GM21825 (cell line): ENCODE measurements around the gene TENT5D.
"Not testable (repeated sequence)": the region's sequence is repeated elsewhere in the genome, so short reads cannot be mapped to it uniquely, and the experiment has no call there.

Experiments
- ATAC-seq: cut with Tn5 transposase; IDR thresholded peaks from one replicate; pipeline ENCODE4 v1.9.1; 2021; ENCODE audit warnings: mild to moderate bottlenecking, moderate library complexity; ENCODE audit not compliant: unreplicated experiment

Gene TENT5D

DNA sequence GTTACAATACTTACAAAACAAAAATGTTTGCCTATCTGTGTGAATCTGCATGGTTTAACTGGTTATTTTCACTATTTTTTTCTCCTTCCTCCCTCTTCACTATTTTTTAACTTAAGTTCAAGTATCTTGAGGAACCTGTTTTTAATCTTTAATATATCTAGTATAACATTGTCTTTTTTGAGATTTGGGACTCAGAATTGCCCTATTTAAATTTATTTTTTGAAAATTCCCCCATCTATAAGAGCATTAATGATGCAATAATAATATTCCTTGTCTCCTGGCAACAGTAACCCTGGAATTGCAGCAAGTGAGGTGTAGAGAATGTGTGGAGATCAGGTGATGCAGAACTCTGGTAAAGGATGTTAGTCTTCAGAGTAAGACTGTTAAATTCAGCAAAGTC lies at the start of gene TENT5D:
TENT5D (plus strand) TSS at position 301 of the 400 bp plus-strand sequence. CDS start 22,093 bp downstream, outside the sequence.
- no peak for ATAC-seq

DNA sequence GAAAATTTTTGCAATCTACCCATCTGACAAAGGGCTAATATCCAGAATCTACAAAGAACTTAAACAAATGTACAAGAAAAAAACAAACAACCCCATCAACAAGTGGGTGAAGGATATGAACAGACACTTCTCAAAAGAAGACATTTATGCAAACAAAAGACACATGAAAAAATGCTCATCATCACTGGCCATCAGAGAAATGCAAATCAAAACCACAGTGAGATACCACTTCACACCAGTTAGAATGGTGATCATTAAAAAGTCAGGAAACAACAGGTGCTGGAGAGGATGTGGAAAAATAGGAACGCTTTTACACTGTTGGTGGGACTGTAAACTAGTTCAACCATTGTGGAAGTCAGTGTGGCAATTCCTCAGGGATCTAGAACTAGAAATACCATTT lies 34.6 kb upstream of the TENT5D start:
- not testable (repeated sequence) for ATAC-seq

DNA sequence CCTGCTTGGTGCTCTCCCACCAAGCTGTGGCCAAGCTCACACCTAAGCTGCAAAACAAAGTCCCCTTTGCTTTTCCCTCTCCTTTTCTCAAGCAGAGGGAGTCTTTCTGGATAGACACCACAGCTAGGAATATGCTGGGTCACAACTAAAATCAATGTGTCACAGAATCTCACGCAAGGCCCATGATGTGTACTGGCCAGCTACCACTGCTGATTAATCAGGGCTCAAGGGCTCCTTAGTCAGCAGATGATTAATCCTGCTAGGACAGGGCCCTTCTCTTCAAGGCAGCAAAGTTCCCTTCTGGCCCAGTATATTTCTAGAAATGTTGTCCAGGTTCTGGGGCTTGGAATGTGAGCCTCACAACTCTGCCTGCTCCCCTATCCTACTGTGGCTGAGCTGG lies 32.0 kb upstream of the TENT5D start:
- no peak for ATAC-seq

DNA sequence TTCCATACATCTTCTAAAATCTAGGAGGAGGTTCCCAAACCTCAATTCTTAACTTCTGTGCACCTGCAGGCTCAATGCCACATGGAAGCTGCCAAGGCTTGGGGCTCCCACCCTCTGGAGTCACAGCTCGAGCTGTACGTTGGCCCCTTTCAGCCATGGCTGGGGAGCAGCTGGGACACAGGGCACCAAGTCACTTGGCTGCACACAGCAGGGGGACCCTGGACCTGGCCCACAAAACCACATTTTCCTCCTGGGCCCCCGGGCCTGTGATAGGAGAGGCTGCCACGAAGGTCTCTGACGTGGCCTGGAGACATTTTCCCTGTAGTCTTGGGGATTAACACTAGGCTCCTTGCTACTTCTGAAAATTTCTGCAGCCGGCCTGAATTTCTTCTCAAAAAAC lies 8.2 kb upstream of the TENT5D start:
- no peak for ATAC-seq

DNA sequence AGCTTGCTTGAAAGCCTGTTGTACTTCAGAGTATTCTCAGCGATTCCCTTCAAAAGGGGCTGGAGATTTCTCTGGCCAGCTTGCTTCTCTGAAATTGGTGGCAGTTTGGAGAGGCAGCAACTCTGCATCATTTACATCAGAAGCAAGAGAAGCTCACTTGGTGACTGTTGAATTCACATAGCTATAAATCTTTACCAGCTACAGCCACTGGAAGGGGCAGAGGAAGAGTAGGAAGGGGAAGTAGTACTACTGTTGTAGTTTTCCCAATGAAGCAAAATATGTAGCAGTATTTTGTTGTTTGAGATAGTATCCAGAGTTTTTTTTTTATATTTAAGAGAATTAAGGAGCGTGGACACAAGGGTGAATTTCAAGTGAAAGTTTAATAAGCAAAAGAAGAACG lies 2.8 kb downstream of the TENT5D start:
- no peak for ATAC-seq

- ATAC-seq: no peak
Observed at GRCh38 chrX:80423744-80424143, 3.5 kb downstream of the TENT5D start.

DNA sequence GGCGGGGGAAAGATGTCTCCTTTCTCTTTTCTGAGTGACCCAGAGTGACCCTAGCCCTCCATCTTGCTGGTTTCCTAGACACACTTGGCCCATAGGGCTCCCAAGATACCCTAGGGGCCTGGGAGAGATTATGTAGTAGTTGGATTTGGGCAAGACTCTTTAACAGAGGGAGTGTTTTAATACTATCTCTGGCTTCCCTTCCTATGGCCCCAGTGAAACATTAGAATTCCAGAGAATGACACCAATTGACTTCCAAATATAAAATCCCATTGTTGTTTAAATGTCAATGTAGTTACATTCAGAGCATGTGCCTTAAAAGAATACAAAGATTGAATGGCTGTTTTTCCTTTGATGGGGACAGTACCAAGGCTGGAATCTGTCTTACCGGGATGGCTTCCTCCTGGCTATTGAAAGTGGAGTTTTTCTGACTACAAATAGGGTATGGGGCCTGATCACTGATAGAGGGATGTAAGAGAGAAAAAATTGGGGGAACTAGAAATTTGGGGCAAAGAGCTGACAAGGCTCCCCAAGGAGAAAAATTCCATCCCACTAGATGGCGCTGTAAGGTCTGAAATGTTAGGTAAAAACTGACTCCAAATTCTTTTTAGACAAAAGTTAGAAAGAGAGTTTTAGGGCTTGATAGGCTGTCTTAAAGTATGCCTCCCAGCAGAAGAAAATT lies 10.7 kb downstream of the TENT5D start:
- no peak for ATAC-seq

GRCh38 chrX:80431505-80431832 lies 11.2 kb downstream of the TENT5D start:
- no peak for ATAC-seq

GRCh38 chrX:80432441-80432840 lies 12.2 kb downstream of the TENT5D start:
- ATAC-seq: no peak

GRCh38 chrX:80432863-80433262 lies 12.6 kb downstream of the TENT5D start:
- ATAC-seq: no peak

GRCh38 chrX:80468166-80468565 lies 47.9 kb downstream of the TENT5D start:
- ATAC-seq: not testable (repeated sequence)

GRCh38 chrX:80471582-80471981 lies 51.3 kb downstream of the TENT5D start:
- ATAC-seq: no peak

GRCh38 chrX:80485543-80485942 lies 65.3 kb downstream of the TENT5D start:
- no peak for ATAC-seq

GRCh38 chrX:80486299-80486698 lies 66.1 kb downstream of the TENT5D start:
- ATAC-seq: no peak

DNA sequence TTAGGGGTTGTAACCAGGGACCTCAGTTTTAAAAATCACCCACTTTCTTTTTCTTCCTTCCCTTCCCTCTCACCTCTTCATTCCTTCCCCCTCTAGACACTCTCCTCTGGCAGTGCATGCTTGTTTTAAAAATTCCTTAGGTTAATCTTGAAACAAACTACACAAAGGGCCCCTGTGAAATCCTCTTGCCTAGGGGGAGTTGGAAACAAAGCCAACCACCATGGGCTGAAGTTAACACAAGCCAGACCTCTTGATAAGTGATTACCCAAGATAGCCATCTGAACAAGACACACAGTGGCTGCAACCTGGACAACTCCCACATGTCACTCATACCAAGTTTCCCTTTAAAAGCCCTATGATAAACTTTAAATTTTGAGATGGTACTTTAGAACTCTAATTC lies 68.9 kb downstream of the TENT5D start:
- ATAC-seq: no peak
